ENCODE measurements around the gene HLA-G. TPM values are rescaled to one million over a fixed set of nuclear protein-coding genes. Genes with fewer than 3 reads are reported as not detected.
"Not testable (repeated sequence)": the region's sequence is repeated elsewhere in the genome, so short reads cannot be mapped to it uniquely, and the experiment has no call there.

HLA-G gene
- total RNA-seq (2022) (0.45 and 1.5 TPM in 2 replicates), Bru-seq, nascent RNA (percentile 26 among the genes with signal in this experiment), BruChase-seq, experiment 1, labeled RNA remaining after a 6-hour chase (percentile 40 among the genes with signal in this experiment), BruChase-seq, experiment 2, labeled RNA remaining after a 2-hour chase (percentile 25 among the genes with signal in this experiment)
- long read RNA-seq, partial matches to known transcripts = 0 of 1 reads
- long read RNA-seq, other reads (novel, unspliced or antisense) = 1 of 1 reads

DNA sequence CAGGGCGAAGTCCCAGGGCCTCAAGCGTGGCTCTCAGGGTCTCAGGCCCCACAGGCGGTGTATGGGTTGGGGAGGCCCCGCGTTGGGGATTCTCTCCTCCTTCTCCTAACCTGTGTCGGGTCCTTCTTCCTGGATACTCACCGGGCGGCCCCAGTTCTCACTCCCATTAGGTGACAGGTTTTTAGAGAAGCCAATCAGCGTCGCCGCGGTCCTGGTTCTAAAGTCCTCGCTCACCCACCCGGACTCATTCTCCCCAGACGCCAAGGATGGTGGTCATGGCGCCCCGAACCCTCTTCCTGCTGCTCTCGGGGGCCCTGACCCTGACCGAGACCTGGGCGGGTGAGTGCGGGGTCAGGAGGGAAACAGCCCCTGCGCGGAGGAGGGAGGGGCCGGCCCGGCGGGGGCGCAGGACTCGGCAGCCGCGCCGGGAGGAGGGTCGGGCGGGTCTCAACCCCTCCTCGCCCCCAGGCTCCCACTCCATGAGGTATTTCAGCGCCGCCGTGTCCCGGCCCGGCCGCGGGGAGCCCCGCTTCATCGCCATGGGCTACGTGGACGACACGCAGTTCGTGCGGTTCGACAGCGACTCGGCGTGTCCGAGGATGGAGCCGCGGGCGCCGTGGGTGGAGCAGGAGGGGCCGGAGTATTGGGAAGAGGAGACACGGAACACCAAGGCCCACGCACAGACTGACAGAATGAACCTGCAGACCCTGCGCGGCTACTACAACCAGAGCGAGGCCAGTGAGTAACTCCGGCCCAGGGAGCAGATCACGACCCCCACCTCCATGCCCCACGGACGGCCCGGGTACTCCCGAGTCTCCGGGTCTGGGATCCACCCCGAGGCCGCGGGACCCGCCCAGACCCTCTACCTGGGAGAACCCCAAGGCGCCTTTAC lies at the start of gene HLA-G:
Gene HLA-G (plus strand): TSS at position 247 of the 892 bp plus-strand sequence. CDS start 20 bp downstream, at position 267.
- Mint-ChIP-seq H3K36me3 (ENCODE audit: insufficient read depth, unreplicated experiment) (no peaks in the 10 kb centered on the region), H3K27me3 (ENCODE audit: unreplicated experiment) (peaks cover 46% of the 10 kb centered on the region), H3K9me3 (ENCODE audit: low read depth, unreplicated experiment) (no peaks in the 10 kb centered on the region), H3K4me1 (ENCODE audit: low read depth, unreplicated experiment) (no peaks in the 10 kb centered on the region), H3K27ac (ENCODE audit: unreplicated experiment) (no peak within 1 kb of the TSS), H3K4me3 (ENCODE audit: low read depth, unreplicated experiment) (no peak within 1 kb of the TSS)
- no TSS peak for BruUV-seq (replicated peaks)
- no peak for DNase-seq
- TF ChIP-seq CTCF (IDR thresholded peaks at IDR 0.05; ENCODE audit: unreplicated experiment) = no peak
- CTCF ChIA-PET = no interaction called here
- intact Hi-C loops (cut with micrococcal nuclease; ENCODE audit: unreplicated experiment) = no loop called here

- H3K27ac Mint-ChIP-seq (ENCODE audit: unreplicated experiment); BruUV-seq (replicated peaks); intact Hi-C loops (cut with micrococcal nuclease; ENCODE audit: unreplicated experiment): not testable (repeated sequence)
Measured at GRCh38 chr6:29780019-29780698, 47.5 kb upstream of the HLA-G start.

DNA sequence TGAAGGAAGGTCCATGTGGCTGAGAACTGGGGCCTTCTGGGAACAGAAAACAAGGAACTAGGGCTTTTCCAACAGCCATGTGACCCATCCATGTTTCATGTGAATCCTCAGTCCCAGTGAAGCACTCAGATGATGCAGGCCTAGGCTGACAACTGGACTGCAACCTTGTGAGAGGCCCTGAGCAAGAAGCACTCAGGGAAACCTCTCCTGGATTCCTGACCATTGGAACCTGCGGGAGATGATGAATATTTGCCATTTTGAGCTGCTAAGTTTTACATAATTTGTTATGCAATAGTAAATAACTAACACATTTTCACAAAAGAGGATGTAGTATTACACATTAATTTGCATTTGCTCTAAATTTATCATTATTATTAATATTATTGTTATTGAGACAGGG lies 38.4 kb upstream of the HLA-G start:
- intact Hi-C loops (cut with micrococcal nuclease; ENCODE audit: unreplicated experiment) = no loop called here
- BruUV-seq (replicated peaks) = no TSS peak
- CTCF ChIA-PET = no interaction called here

More at GRCh38 chr6:29780019-29780698, 47.5 kb upstream of the HLA-G start:
- H3K4me1 Mint-ChIP-seq (ENCODE audit: low read depth, unreplicated experiment); H3K4me3 Mint-ChIP-seq (ENCODE audit: low read depth, unreplicated experiment); H3K36me3 Mint-ChIP-seq (ENCODE audit: insufficient read depth, unreplicated experiment); H3K9me3 Mint-ChIP-seq (ENCODE audit: low read depth, unreplicated experiment); DNase-seq; CTCF ChIA-PET: not testable (repeated sequence)
- H3K27me3 Mint-ChIP-seq (ENCODE audit: unreplicated experiment) = peaks cover 69% of the 10 kb centered on the region

DNA sequence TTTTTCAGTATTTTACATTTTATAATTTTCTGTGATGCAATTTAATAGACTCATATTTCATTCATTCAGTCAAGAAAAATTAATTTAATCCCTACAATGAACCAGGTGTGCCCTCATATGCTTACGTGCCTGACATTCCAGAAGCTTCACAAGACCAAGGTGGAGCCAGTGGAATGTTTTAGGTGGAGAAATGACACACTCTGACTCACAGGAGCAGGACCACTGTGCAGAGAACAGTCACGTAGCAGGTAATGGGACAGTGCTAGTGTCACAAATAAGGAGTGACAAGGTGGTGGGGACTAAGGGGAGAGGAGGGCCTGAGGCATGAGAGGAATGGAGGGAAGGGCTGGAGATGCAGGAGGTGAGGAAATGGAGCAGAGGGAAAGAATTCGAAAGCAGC lies 37.0 kb upstream of the HLA-G start:
- DNase-seq = peak; percentile 47
- intact Hi-C loops (cut with micrococcal nuclease; ENCODE audit: unreplicated experiment) = no loop called here
- Mint-ChIP-seq H3K4me1 (ENCODE audit: low read depth, unreplicated experiment) (peaks cover 17% of the 10 kb centered on the region), H3K36me3 (ENCODE audit: insufficient read depth, unreplicated experiment) (peaks cover 21% of the 10 kb centered on the region), H3K9me3 (ENCODE audit: low read depth, unreplicated experiment) (no peaks in the 10 kb centered on the region), H3K27ac (ENCODE audit: unreplicated experiment) (peak overlapping the region; percentile 62), H3K4me3 (ENCODE audit: low read depth, unreplicated experiment) (peak overlapping the region; percentile 80), H3K27me3 (ENCODE audit: unreplicated experiment) (peaks cover 14% of the 10 kb centered on the region)
- BruUV-seq (replicated peaks) = no TSS peak
- no peak for TF ChIP-seq CTCF (IDR thresholded peaks at IDR 0.05; ENCODE audit: unreplicated experiment)
- CTCF ChIA-PET = no interaction called here

More for the DNA sequence above, 38.4 kb upstream of the HLA-G start:
- no peak for DNase-seq
- no peak overlapping the region for H3K27ac Mint-ChIP-seq (ENCODE audit: unreplicated experiment)
- no peaks in the 10 kb centered on the region for H3K9me3 Mint-ChIP-seq (ENCODE audit: low read depth, unreplicated experiment)
- H3K4me3 Mint-ChIP-seq (ENCODE audit: low read depth, unreplicated experiment) = no peak overlapping the region
- peaks cover 17% of the 10 kb centered on the region for H3K4me1 Mint-ChIP-seq (ENCODE audit: low read depth, unreplicated experiment)
- peaks cover 14% of the 10 kb centered on the region for H3K27me3 Mint-ChIP-seq (ENCODE audit: unreplicated experiment)
- TF ChIP-seq CTCF (IDR thresholded peaks at IDR 0.05; ENCODE audit: unreplicated experiment) = no peak
- H3K36me3 Mint-ChIP-seq (ENCODE audit: insufficient read depth, unreplicated experiment) = peaks cover 21% of the 10 kb centered on the region

Data from Calu3 (cell line).